ENCODE results near the gene DNAJB9. TPM values are rescaled to one million over a fixed set of nuclear protein-coding genes. Genes with fewer than 3 reads are reported as not detected.

The DNAJB9 gene
- total and polyA plus RNA-seq, 2 experiments from 2014 or later = 7.3 to 16.0 TPM

DNA sequence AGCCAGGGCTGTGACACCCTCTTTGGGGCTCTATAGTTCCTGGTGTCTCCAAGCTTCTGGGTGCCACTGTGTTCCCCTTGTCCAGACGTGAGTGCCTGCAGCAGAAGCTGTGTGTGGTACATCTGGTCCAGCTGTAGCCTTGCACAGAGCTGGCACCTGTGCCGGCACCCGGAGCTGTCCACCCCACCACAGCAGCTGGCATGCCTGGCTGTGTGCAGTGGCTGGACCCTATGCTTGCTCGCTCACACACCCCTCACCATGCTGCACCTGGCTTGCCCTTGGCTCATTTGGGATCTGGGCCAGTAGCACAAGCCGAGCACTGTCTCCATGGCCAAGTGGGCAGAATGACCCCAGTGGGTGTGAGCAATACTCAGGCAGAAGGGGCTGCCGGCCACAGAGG is 10.6 kb downstream of the DNAJB9 start (continued):
- TF ChIP-seq, protein P1, sequence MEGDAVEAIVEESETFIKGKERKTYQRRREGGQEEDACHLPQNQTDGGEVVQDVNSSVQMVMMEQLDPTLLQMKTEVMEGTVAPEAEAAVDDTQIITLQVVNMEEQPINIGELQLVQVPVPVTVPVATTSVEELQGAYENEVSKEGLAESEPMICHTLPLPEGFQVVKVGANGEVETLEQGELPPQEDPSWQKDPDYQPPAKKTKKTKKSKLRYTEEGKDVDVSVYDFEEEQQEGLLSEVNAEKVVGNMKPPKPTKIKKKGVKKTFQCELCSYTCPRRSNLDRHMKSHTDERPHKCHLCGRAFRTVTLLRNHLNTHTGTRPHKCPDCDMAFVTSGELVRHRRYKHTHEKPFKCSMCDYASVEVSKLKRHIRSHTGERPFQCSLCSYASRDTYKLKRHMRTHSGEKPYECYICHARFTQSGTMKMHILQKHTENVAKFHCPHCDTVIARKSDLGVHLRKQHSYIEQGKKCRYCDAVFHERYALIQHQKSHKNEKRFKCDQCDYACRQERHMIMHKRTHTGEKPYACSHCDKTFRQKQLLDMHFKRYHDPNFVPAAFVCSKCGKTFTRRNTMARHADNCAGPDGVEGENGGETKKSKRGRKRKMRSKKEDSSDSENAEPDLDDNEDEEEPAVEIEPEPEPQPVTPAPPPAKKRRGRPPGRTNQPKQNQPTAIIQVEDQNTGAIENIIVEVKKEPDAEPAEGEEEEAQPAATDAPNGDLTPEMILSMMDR (conservative IDR thresholded peaks at IDR 0.05; ENCODE audit: low read depth in 2 of 2) = no peak
- no peak for TF ChIP-seq ZNF331 (CRISPR knock-in tag; IDR thresholded peaks at IDR 0.05; ENCODE audit: low read depth)
- TF ChIP-seq JUNB (IDR thresholded peaks at IDR 0.05; ENCODE audit: unreplicated experiment) = no peak
- no peak for TF ChIP-seq STAT1 (IDR thresholded peaks at IDR 0.05; ENCODE audit: unreplicated experiment)
- no peak for TF ChIP-seq ZNF114 (CRISPR knock-in tag; IDR thresholded peaks at IDR 0.05)

DNA sequence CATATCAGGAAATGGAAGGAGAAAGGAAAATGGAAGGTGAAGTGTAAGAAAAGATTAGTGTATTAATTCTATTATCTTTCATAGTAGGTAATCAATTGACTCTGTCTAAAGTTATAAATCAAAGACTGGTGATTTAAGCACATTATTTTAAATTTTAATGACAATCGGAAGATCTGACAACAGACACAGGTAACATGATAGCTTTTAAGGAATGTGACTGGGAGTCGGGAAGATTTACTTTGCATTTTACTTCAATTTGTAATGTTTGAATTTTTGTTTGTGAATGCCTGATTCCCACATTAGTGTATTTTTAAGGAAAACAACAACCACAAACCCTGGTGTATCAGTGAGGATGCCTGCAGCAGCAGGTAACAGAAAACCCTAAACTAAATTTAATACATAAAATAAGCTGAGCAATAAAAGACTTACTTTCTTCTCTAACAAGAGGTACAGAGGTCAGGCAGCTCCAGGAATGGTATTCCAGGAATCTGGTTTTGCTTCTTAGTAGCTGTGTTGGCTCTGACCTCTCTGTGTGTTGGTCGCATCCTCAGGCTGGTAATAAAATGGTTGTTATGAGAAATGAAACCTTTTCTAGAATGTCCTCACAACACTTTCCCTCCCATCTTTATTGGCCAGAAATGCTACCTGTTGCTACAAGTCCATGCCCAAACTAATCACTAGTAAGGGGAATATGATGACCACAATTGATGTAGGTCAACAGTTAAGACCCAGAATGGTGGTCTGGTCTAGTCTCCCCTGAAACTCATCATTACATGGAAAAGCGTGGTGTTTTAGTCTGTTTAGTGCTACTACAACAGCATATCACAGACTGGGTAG is 12.2 kb downstream of the DNAJB9 start:
- peak overlapping the region; percentile 4 for H3K4me2 ChIP-seq
- no peak overlapping the region for H2AFZ ChIP-seq
- H3K4me1 ChIP-seq (ENCODE audit: insufficient read depth) = peaks cover 4% of the 10 kb centered on the region; the same call in 1 of the 2 replicates
- Mint-ChIP-seq H3K27me3 (ENCODE audit: insufficient read depth, low read depth, poor library complexity) (peaks cover 4% of the 10 kb centered on the region), H3K36me3 (ENCODE audit: low read depth) (peaks cover 34% of the 10 kb centered on the region), H3K4me3 (peak overlapping the region; percentile 37; the same call in 2 of the 3 replicates), H3K4me1 (peaks cover 20% of the 10 kb centered on the region), H3K27ac (peak overlapping the region; percentile 82), H3K9me3 (peaks cover 27% of the 10 kb centered on the region)
- H3K4me3 ChIP-seq = no peak overlapping the region
- no peaks in the 10 kb centered on the region for H3F3A ChIP-seq (replicated peaks; ENCODE audit: low read depth)
- peak overlapping the region; percentile 64 for H3K27ac ChIP-seq (ENCODE audit: low read depth)
- DNase-seq (ENCODE audit: low spot score) (peak; percentile 78), ATAC-seq (peak; percentile 91)
- H3K27me3 ChIP-seq (ENCODE audit: insufficient read depth) = no peaks in the 10 kb centered on the region
- H3K79me2 ChIP-seq (replicated peaks; ENCODE audit: insufficient read depth) = no peaks in the 10 kb centered on the region
- no peaks in the 10 kb centered on the region; the same call in 1 of the 2 replicates for H3K36me3 ChIP-seq (ENCODE audit: insufficient read depth)
- H4K20me1 ChIP-seq (replicated peaks; ENCODE audit: insufficient read depth) = no peaks in the 10 kb centered on the region
- TF ChIP-seq NANOG (IDR thresholded peaks at IDR 0.05; ENCODE audit: borderline replicate concordance) = peak; percentile 33; the same call in 1 of the 2 replicates
- TF ChIP-seq, protein P2, sequence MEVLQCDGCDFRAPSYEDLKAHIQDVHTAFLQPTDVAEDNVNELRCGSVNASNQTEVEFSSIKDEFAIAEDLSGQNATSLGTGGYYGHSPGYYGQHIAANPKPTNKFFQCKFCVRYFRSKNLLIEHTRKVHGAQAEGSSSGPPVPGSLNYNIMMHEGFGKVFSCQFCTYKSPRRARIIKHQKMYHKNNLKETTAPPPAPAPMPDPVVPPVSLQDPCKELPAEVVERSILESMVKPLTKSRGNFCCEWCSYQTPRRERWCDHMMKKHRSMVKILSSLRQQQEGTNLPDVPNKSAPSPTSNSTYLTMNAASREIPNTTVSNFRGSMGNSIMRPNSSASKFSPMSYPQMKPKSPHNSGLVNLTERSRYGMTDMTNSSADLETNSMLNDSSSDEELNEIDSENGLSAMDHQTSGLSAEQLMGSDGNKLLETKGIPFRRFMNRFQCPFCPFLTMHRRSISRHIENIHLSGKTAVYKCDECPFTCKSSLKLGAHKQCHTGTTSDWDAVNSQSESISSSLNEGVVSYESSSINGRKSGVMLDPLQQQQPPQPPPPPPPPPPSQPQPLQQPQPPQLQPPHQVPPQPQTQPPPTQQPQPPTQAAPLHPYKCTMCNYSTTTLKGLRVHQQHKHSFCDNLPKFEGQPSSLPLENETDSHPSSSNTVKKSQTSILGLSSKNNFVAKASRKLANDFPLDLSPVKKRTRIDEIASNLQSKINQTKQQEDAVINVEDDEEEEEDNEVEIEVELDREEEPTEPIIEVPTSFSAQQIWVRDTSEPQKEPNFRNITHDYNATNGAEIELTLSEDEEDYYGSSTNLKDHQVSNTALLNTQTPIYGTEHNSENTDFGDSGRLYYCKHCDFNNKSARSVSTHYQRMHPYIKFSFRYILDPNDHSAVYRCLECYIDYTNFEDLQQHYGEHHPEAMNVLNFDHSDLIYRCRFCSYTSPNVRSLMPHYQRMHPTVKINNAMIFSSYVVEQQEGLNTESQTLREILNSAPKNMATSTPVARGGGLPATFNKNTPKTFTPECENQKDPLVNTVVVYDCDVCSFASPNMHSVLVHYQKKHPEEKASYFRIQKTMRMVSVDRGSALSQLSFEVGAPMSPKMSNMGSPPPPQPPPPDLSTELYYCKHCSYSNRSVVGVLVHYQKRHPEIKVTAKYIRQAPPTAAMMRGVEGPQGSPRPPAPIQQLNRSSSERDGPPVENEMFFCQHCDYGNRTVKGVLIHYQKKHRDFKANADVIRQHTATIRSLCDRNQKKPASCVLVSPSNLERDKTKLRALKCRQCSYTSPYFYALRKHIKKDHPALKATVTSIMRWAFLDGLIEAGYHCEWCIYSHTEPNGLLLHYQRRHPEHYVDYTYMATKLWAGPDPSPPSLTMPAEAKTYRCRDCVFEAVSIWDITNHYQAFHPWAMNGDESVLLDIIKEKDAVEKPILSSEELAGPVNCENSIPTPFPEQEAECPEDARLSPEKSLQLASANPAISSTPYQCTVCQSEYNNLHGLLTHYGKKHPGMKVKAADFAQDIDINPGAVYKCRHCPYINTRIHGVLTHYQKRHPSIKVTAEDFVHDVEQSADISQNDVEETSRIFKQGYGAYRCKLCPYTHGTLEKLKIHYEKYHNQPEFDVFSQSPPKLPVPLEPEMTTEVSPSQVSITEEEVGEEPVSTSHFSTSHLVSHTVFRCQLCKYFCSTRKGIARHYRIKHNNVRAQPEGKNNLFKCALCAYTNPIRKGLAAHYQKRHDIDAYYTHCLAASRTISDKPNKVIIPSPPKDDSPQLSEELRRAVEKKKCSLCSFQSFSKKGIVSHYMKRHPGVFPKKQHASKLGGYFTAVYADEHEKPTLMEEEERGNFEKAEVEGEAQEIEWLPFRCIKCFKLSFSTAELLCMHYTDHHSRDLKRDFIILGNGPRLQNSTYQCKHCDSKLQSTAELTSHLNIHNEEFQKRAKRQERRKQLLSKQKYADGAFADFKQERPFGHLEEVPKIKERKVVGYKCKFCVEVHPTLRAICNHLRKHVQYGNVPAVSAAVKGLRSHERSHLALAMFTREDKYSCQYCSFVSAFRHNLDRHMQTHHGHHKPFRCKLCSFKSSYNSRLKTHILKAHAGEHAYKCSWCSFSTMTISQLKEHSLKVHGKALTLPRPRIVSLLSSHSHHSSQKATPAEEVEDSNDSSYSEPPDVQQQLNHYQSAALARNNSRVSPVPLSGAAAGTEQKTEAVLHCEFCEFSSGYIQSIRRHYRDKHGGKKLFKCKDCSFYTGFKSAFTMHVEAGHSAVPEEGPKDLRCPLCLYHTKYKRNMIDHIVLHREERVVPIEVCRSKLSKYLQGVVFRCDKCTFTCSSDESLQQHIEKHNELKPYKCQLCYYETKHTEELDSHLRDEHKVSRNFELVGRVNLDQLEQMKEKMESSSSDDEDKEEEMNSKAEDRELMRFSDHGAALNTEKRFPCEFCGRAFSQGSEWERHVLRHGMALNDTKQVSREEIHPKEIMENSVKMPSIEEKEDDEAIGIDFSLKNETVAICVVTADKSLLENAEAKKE (CRISPR knock-in tag; IDR thresholded peaks at IDR 0.05) = peak; percentile 79; the same call in 1 of the 2 replicates
- TF ChIP-seq POLR2AphosphoS5 (IDR thresholded peaks at IDR 0.05; ENCODE audit: low read depth) = no peak
- 0 out of 2 replicates have a peak, but pooled peaks have one; percentile 14 for TF ChIP-seq ZNF114 (CRISPR knock-in tag; IDR thresholded peaks at IDR 0.05)
- TF ChIP-seq ZNF331 (CRISPR knock-in tag; IDR thresholded peaks at IDR 0.05; ENCODE audit: low read depth) = no peak
- H3K9me2 ChIP-seq (ENCODE audit: insufficient read depth) = no peaks in the 10 kb centered on the region
